ENCODE measurements around the gene TMEM198. TPM values are rescaled to one million over a fixed set of nuclear protein-coding genes. Genes with fewer than 3 reads are reported as not detected.
A peak's percentile ranks its signal among the peaks of the same experiment; 100 is the strongest.

The TMEM198 gene
- total and polyA plus RNA-seq, 4 donors: 0.74 to 1.9 (median 1.5) TPM

- Histone ChIP-seq H3K27ac (ENCODE audit: low read depth in 1 of 2, low read length in 2 of 2) (no peak overlapping the region), H3K9me3 (ENCODE audit: control insufficient read depth in 4 of 4, low read length in 3 of 4) (no peaks in the 10 kb centered on the region), H3K36me3 (ENCODE audit: control insufficient read depth in 4 of 4, insufficient read depth in 3 of 4, low read depth in 1 of 4, low read length in 3 of 4) (peaks cover 14 to 31% (median 15%) of the 10 kb centered on the region in 4 donors), H3K27me3 (ENCODE audit: control insufficient read depth in 4 of 4, insufficient read depth in 4 of 4, low read length in 3 of 4) (no peaks in the 10 kb centered on the region), H3K4me1 (ENCODE audit: control insufficient read depth in 4 of 4, insufficient read depth in 4 of 4, low read length in 3 of 4) (peaks cover 0 to 9% (median 6%) of the 10 kb centered on the region in 4 donors), H3K9ac (ENCODE audit: low read depth in 1 of 2, low read length in 2 of 2) (no peak overlapping the region), H3K4me3 (ENCODE audit: low read depth in 1 of 3, low read length in 3 of 3) (no peak overlapping the region)
- TF ChIP-seq GABPA (IDR thresholded peaks at IDR 0.05 in 1 of 2, conservative IDR thresholded peaks at IDR 0.05 in 1 of 2) (no peak), ATF3 (IDR thresholded peaks at IDR 0.05) (no peak), MAX (IDR thresholded peaks at IDR 0.05) (no peak), RXRA (IDR thresholded peaks at IDR 0.05) (no peak), RAD21 (IDR thresholded peaks at IDR 0.05) (no peak), EGR1 (IDR thresholded peaks at IDR 0.05; ENCODE audit: low read depth in 2 of 2) (no peak), FOXA2 (IDR thresholded peaks at IDR 0.05) (no peak), TAF1 (conservative IDR thresholded peaks at IDR 0.05) (no peak), REST (IDR thresholded peaks at IDR 0.05) (no peak)
- 91% methylated on average over 17 of the region's 17 CpGs for WGBS
- DNase-seq (ENCODE audit: low spot score): no peak
These were observed 36.9 kb upstream of the TMEM198 start for GRCh38 chr2:219506802-219507526.

- H3K4me1 ChIP-seq (ENCODE audit: control insufficient read depth in 4 of 4, insufficient read depth in 4 of 4, low read length in 3 of 4): peaks cover 0 to 9% (median 6%) of the 10 kb centered on the region in 4 donors
- H3K9me3 ChIP-seq (ENCODE audit: control insufficient read depth in 4 of 4, low read length in 3 of 4): no peaks in the 10 kb centered on the region
- H3K27me3 ChIP-seq (ENCODE audit: control insufficient read depth in 4 of 4, insufficient read depth in 4 of 4, low read length in 3 of 4): no peaks in the 10 kb centered on the region
- H3K4me3 ChIP-seq (ENCODE audit: low read depth in 1 of 3, low read length in 3 of 3): no peak overlapping the region
- no peak overlapping the region for H3K9ac ChIP-seq (ENCODE audit: low read depth in 1 of 2, low read length in 2 of 2)
- H3K36me3 ChIP-seq (ENCODE audit: control insufficient read depth in 4 of 4, insufficient read depth in 3 of 4, low read depth in 1 of 4, low read length in 3 of 4): peaks cover 14 to 30% (median 15%) of the 10 kb centered on the region in 4 donors
- WGBS: 72% methylated on average over 8 of the region's 8 CpGs
- TF ChIP-seq ATF3 (IDR thresholded peaks at IDR 0.05): no peak
- TF ChIP-seq REST (IDR thresholded peaks at IDR 0.05): peak; percentile 53
- H3K27ac ChIP-seq (ENCODE audit: low read depth in 1 of 2, low read length in 2 of 2): no peak overlapping the region
- no peak for DNase-seq (ENCODE audit: low spot score)
These were observed 36.0 kb upstream of the TMEM198 start for GRCh38 chr2:219507581-219508443.
